ENCODE data around the gene LEF1.

Gene LEF1

DNA sequence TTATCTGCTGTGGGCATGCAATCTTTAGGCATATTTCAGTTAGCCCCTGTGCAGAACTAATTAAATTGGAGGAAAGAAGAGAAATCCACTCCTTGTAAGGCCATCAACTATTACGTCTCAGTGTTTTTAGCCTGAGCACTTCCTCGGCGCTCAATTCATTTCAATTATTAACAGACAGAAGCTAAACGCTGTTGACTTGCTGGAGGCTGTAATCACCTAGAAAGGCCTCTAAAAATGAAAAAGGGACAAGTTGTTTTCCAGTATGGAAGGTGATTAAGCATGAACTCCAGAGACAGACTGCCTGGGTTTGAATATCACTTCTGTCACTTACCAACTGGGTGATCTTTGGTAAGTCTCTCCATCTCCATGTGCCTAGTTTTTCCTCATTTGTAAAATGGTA is 59.6 kb downstream of the LEF1 start:
- DNase-seq, result no peak

DNA sequence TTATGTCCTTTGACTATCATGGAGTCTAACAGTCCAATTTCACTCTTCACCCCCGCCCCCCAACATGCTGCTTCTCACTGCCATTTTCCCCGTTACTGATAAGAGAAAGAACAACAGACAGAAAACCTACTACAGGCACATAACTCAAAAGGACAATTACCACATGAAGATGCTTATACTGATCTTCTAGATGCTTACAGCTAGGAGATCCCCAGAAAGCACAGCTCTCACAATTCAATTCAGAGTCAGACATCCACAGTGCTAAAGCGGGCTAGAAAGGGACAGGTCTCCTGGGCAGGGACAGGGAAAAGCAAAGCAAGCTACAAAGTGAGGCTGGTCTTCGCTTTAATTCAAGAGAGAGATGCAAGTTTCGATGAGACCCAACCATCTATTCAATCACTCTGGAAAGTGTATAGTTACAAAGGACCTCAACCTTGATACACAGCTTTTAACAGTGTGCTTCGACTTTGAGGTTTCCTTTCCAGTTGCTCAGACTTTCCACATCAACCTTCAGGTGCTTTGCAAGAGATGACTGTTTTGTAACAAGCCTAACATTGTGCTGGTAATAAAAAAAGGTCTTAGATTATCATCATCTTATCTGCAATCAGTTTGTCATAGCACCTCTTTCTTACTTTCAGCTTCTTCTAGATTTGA is 60.9 kb downstream of the LEF1 start:
- DNase-seq, result no peak

DNA sequence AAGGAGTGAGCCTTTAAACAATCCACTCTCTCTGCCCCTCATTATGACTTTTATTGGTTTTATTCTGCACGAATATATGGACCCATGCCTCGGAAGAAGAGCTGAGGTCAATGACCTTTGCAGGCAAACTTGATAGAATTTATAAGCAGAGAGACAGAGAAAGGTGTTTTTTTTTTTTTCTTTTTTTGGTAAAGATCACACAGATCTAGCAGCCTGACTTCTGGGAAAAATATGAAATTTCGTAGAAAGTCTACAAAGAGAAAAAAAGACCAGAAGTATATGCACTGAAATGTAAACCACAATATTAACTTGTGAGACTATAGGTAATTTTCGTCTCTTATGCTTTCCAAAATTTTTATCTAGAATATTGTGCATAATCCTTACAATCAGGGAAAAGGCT is 61.6 kb downstream of the LEF1 start:
- DNase-seq, result no peak

DNA sequence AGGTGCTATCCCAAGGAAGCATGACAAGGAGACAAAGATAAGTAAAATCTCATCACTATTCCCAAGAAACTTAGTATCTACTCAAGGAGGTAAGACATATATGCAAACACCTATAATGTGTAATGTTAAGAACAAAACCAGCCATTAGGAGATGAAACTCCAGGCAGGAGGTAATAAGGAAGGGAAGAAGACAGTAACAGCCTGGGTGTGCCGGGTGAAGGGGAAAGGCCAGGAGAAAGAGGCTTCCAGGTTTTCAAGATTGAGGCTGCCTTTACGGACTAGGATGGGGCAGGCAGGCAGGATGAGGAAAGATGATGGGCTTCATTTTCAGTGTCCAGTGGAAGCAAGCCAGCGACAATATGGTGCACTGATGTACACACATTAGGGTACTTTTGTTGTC is 62.5 kb downstream of the LEF1 start:
- DNase-seq, result no peak

DNA sequence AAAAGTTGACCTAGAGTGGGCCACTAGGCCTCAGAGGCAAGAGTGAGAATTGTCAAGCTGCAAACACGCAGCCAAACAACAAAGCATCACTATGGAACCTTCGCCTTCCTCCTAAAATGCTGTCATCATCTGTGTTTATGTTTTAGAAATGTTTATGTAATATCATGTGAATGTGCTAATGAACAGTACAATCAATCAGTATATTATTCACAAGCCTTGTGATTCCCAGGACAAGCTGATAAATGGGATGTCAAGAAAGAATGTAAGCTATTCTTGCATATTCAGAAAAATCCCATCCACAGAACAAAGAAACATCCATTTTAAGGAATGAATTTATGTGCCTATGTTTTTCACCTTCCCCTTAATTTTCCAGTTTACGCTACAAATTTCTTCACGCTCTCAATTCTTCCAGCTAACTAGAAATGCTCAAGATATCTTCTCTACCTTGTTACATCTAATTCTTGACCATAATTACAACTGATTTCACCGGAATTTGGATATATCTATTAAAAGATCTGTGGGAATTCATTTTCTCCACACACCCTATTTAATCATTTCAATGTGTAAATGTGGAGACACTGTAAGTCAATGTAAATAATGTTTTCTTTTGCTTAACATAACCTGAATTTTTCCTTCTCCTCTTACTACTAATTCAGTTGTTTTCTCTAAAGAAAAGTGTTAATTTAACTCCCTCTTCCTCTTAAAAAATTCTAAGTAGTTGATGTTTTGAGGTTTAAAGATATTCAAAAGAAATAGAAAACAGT is 65.5 kb downstream of the LEF1 start:
- no peak for DNase-seq

DNA sequence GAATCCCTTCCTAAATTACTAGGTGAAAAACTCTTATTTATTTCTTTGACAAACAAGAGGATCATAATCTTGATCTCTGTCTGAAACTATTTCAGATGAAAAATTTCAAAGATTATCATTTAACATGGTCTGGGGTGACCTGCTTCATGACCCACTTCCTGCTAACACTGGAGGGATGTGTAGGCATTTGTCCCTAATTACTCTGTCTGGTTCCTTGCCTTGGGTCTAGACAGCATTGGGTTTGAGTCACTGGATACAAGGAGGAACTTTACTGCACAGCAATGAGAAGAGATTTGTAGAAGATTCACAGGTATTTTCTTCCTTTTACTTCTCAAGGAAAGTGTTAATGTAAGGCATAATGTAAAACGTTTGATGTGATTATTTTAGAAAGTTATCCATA is 67.9 kb downstream of the LEF1 start:
- DNase-seq, result no peak

DNA sequence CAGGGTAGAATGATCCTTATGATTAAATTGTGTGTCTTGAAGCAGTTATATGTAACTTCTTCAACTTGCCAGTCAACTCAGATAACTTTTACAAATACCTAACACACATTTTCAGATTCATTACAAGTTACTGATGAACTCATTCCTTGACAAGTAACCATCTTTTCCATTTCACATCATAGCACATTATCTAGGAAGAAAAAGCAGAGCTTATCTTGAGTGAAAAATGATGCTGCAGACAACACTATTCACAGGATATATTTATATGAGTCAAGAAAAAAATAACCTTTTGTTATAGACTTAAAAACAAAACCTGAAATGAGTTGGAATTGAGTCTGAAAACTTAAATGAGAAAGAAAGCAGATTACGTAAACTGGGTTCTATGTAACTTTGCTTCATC is 68.9 kb downstream of the LEF1 start:
- no peak for DNase-seq

DNA sequence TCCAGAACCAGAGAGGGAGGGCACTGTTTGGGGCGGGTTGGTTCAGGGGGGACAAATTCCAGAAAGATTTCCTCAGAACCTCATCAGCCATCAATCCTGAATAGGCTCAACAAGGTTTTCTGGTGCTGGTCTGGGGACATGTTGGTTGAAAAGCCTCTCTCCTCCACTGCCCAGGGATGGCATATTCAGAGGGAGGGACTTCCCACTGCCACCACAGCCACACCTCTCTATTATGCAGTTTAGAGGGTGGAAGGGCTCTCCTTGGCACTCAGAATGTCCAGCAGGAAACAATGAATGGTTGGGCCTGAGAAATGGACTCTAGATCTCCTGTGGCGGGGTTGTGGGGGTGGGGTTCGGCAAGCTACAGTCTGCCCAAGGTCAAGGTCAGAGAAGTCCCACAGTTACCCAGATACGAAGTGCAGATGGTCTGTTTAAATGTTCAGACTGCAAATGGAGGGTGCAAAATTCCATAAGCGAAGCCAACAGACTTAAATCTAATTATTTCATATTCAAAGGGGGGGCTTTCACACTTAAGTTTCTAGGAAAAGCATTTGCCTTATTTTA is 70.7 kb downstream of the LEF1 start:
- no peak for DNase-seq

DNA sequence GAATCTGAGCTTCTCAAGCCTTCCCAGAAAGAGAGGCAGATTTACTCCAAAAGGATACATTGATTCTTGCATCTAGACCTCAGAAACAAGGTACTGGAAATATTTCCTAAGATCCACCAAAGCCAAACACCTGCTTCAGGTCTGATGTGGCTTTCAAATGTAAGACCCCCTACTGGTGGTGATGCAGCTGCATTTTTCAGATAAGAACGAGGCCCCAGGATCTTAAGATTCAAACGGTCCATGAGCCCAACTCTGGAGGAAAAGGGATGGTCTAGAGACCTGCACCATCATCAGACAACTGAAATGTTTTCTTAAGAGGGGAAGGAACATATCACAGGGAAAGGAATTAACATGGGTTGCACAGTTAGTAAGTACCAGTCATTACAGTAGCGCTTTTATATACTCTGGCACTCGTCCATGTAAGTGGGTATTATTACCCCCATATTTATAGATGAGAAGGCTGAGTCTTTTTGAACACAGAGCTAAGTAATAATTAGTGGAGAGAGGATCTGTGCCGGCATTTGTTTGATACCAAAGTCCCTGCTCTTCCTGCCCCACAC is 73.7 kb downstream of the LEF1 start:
- no peak for DNase-seq

DNA sequence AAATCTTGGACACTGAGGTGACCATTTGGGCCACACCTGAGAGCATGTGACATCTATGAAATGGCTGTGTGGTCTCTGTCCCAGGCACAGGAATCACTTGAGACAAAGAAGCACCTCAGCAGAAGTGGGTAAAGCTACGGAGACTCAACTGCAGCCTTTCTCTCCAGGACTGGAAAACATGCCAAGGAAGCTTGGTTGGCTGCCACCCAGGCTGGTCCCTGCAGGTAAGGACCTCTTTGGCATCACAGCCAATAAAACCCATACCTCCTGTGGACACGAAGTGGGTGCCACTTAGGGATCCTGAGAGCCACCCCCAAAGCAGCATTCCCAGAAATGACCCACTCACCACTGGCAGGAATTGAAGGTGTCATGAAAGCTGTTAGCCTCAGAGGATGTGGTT is 74.6 kb downstream of the LEF1 start:
- DNase-seq, result no peak

DNA sequence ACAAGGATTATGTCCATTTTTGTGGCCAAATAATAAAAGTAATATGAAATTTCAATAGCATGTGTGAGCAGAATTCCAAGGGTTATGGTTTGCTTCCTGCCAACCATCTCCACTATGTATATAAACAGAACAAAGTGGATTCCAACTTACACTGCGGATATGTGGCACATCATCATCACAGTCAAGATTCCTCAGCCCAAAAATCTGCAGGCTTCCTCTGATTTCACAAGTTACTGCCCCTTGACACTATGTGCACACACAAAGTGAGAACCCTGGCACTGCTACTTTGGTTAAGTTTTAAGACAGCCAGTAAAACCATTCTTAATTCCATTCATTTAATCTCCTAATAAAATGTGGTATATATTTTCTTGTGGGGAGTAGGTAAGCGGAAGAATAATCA is 76.4 kb downstream of the LEF1 start:
- no peak for DNase-seq

DNA sequence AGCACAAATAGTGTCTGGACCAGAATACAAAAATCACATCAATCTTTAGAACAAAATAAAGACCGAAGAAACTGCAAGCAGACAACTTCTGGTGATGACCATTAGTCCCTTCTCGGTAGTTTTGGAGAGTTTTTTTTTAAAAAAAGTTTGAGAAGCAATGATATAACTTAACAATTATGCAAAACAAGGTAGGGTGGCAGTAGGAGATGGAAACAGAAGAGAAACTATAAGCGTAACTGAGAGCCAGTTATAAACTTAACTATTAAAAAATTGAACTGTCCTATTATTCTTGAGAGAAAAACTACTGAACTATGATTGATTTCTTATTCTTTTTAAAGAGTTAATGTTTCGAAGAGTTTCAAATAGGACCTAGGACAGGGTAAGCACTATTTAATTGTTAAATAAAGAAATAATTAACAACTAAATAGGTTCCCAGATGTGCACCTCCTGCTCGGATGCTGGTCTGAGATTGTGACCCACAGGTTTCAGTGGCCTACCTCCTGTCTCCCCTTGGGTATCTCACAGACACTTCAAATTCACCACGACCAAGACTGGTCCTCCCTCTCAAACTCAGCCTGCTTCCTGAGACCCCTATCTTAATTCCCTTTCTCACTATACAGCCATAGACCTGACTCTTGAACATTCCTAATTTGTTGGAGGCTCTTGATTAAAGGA is 81.3 kb downstream of the LEF1 start:
- no peak for DNase-seq

DNA sequence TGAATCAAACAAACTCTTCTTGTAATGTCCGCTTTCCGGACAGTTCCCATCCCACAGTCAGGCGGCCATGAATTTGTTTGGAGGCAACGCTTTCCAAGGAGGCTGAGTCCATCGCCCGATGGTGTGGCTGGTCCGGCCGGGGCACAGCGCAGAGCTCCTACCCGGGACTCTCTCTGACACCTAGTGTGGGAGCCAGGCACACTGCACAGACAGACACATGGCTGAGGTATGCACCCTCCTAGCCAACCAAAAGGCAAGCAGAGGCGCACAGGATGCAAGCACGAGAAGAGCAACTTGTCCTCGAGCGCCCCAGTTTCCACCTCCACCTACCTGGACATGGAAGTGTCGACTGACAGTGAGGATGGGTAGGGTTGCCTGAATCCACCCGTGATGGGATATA is 87.5 kb downstream of the LEF1 start:
- DNase-seq, result no peak

DNA sequence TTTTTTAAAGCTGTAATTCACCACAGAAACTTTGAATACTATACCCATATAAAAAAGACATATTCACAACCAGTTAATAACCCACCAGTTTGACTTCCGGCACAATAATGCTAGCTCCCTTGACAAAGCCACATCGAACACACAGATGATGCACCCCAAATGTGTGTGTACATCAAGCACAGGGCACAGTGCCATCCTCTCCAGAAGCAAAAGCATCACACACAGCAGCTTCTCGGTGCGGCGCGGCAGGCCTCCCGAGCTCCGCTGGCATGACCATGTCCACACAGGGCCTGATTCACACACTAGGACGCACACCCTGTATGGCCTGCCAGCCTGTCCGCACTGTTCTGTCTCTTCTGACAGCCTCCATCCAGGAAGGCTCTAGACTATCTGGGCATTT is 88.0 kb downstream of the LEF1 start:
- DNase-seq, result peak; percentile 53

DNA sequence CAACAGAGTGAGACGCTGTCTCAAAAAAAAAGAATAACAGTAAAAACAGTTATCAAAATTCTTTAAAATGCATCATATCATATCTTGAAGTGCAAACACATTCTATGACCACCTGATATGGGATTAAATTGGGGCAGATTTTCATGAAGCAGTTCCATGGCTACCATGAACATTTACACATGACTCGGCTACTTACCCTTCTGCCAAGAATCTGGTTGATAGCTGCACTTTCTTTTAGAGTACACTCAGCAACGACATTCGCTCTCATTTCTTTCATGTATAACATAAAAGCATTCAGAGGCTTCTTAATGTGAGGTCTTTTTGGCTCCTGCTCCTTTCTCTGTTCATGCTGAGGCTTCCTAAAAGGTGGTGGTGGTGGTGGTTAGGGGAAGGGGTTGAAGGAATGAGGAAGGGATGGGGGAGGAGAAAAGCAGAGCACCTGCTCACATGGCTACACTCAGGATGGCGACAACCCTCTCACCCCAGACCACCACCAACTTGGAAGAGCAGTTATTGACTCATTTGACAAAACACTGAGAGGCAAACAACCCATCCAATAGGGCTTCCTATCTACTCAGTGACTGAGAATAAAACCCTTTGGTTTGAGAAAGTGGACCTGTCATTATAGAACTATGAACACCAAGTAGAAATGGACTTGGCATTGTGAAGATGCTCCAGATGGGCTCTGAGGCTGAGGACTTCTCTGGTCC is 90.6 kb downstream of the LEF1 start:
- no peak for DNase-seq

DNA sequence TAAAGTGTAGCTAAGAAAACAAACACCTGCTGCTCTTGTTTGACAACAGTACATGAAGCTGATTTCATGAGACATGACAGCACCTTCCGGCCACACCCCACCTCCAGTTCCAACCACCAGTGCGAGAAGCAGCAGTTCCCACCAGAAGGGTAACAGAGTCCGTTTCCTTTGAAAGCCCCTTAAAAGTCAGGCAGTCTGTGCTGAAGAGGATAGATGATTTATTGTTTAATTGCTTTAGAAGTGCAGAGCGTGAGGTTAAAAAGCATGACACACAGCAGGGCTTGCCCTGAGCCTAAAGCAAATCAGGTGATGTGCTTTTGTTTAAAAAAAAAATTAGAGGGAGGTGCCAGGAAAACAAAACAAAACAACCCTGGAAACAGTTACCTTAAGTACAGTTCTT is 96.4 kb downstream of the LEF1 start:
- peak; percentile 71 for DNase-seq

DNA sequence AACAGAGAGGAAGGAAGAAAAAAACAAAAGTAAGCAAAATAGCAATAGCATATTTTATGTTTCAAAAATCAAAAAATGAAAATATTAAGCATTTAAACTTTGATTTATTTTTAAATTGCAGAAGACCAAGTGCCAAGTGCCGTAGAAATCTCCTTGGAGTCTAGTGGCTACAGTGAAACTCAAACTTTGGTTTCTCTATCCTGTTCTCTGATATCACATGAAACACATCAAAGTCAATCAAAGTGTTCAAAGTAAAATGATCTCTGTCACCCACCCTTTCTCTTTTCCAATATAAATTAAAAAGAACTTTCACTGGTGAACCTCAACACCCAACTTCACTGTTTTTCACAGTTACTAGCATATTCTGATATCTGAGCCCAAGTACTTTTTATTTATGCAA is 98.0 kb downstream of the LEF1 start:
- no peak for DNase-seq

DNA sequence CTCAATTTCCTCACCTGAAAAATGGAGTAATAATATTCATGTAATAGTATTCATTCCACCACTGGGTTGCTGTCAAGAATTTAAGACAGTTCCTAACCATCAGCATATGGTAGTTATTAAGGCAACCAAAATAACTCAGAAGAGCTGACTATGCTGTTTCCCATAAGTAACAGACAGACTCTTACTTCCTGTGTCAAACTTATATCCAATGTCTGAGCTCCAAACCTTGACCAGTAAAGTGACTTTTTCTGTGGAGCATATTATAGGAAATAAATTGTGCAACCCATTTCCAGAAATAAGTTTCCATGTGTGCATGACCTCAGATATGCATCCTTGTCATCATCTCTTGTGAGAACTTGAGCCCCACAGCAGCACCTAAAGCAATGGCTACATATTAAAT is 100.3 kb downstream of the LEF1 start:
- no peak for DNase-seq

DNA sequence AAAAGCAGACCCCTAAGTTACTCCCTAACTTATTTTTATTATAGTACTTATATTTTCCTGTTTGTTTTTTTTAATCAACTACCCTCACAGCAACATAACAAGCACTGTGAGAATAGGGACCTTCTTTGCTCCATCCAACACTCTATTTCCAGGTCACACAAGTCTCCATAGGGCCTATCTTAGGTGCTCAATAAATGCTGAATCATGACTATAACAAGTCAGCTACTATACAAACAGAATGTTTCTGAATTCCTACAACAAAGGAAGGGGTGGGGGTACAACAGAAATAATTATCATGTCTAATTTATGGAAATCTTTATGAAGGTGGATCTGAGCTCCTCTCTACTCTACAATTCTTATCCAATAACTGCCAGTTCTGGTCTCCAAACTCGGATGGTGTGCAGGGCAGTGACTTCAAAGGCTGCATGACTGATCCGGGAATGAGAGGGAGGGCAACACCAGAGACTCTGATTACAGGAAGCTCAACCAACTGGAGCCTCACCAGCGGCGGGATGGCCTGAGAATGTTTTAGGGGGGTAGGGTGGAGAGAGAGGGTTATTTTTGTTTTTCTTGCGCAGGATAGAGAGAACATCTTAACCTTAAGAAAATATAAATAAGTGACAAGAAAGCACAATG is 107.9 kb downstream of the LEF1 start:
- no peak for DNase-seq

DNA sequence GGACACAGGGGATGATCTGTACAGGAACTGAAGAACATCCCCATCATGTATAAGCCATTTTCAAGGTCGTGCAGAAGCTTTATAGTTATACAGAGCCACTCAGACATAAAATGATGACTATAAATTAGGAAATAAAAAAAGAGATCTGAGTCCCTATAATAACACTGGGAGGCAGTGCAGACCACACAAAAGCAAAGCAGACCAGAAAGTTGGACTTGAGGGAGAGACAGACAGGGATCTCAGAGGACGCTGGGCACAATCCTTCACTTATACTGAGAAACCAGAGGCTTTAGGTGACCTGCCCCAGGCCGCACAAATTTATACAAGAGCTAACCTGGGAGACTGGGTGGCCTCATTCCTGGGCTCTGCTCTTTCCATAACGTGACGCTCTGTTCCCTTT is 108.6 kb downstream of the LEF1 start:
- no peak for DNase-seq

DNA sequence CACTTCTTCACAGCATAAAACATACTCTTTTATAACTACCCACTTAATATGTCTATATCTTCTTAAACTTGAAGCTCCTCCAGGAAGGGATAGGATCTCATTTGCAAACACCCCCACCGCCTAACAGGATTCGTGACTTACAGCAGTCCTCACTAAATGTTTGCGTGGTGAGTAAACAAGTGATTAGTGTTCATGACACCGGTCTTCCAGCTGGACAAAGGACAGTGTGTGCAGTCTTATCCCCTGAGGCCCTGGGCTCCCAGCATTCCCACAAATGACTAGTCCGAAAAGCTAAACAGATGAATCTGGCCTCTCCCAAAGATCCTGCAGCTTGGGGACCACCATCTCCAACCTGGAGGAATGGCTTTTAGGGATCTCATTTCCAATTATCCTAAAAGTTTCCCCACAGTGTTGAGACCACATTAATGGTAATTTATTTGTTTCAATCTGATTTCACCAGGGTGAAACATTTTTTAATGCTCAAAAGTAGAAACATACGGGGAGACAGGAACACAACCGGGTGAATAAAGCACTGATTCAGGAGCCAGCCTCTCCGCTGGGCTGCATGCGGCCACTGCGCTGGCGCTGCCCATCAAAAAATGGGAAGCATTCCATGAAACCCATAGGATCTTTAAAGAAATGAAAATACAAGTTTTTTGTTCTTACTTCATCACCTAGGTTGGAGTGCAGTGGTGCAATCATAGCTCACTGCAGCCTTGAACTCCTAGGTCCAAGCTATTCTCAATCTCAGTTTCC is 109.9 kb downstream of the LEF1 start:
- no peak for DNase-seq

DNA sequence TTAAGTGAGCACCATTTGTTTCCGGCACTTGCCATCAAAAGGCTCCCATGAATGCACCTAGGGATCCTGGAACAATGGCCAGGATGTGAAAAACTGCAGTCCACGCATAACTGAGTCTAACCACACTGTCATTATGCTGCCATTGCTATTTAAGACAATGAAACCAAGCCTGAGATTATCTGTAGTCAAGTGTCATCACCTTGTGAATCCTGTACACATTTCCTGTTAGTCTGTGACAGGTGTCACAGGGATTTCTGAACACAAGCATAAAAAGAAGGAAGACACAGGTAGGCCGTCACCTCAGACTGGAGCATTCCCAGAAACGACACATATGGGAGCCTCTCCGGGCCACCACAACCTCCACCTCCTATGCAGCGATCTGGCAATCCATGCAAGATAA is 112.3 kb downstream of the LEF1 start:
- DNase-seq, result no peak

All from activated gamma-delta T cell treated with Interleukin-2 at 50 U/mL for 16 hours (primary cell).